Mesenchymal stem cell (in vitro differentiated cells and primary cell): ENCODE results near the gene ZC3H7B.

Experiments used
- DNase-seq: peaks from one replicate; pipeline ENCODE4 v3.0.0-alpha.2; 2013
- H2AFZ ChIP-seq: one replicate; pipeline ENCODE4 v1.6.1; 2013; ENCODE audit warnings: low read depth, mild to moderate bottlenecking, control low read depth, inconsistent platforms, low read length, moderate library complexity
- H2AK5ac ChIP-seq: 2 replicates; pipeline ENCODE4 v1.6.1; 2013; ENCODE audit warnings: low read length, moderate library complexity, mild to moderate bottlenecking, inconsistent platforms; ENCODE audit not compliant: severe bottlenecking
- H2BK120ac ChIP-seq: one replicate; pipeline ENCODE4 v1.6.1; 2013; ENCODE audit warnings: low read depth, mild to moderate bottlenecking, inconsistent platforms, low read length, moderate library complexity
- H2BK12ac ChIP-seq, 2 experiments: one replicate each; pipeline ENCODE4 v1.6.1; 2013; ENCODE audit warnings: inconsistent platforms in 2 of 2, low read length in 2 of 2, mild to moderate bottlenecking in 2 of 2, moderate library complexity in 2 of 2, control low read depth in 1 of 2
- H2BK15ac ChIP-seq: one replicate; pipeline ENCODE4 v1.6.1; 2013; ENCODE audit warnings: mild to moderate bottlenecking, low read depth, inconsistent platforms; ENCODE audit not compliant: poor library complexity, severe bottlenecking
- H2BK5ac ChIP-seq: 2 replicates; pipeline ENCODE4 v1.6.1; 2013; ENCODE audit warnings: low read depth, mild to moderate bottlenecking, low read length, control low read depth, inconsistent platforms; ENCODE audit not compliant: poor library complexity, severe bottlenecking
- H3K14ac ChIP-seq, 2 experiments: one replicate each; pipeline ENCODE4 v1.6.1; 2013; ENCODE audit warnings: inconsistent platforms in 2 of 2, low read length in 2 of 2, control low read depth in 1 of 2, mild to moderate bottlenecking in 1 of 2, moderate library complexity in 1 of 2
- H3K18ac ChIP-seq, 2 experiments: one replicate each; pipeline ENCODE4 v1.6.1; 2013; ENCODE audit warnings: inconsistent platforms in 2 of 2, low read length in 2 of 2, control low read depth in 1 of 2, low read depth in 1 of 2, mild to moderate bottlenecking in 1 of 2
- H3K23ac ChIP-seq, 2 experiments: one replicate each; pipeline ENCODE4 v1.6.1; 2013; ENCODE audit warnings: inconsistent platforms in 2 of 2, low read length in 2 of 2, mild to moderate bottlenecking in 2 of 2, moderate library complexity in 2 of 2, control low read depth in 1 of 2
- H3K27ac ChIP-seq: 2 replicates; pipeline ENCODE4 v1.5.1; 2013; ENCODE audit warnings: mild to moderate bottlenecking, moderate library complexity, low read length, control low read depth, inconsistent platforms; ENCODE audit not compliant: poor library complexity, severe bottlenecking
- H3K27me3 ChIP-seq, 2 experiments: 2 replicates each; pipeline versions ENCODE4 v1.6.1 to v1.7.0; 2013; ENCODE audit warnings: low read length in 2 of 2, mild to moderate bottlenecking in 2 of 2, moderate library complexity in 2 of 2, control low read depth in 1 of 2, inconsistent platforms in 1 of 2; ENCODE audit not compliant: control insufficient read depth in 1 of 2, insufficient read depth in 1 of 2
- H3K36me3 ChIP-seq, 2 experiments: 2 replicates each; pipeline versions ENCODE4 v1.6.1 to v1.7.0; 2013; ENCODE audit warnings: low read length in 2 of 2, control low read depth in 1 of 2, inconsistent platforms in 1 of 2, low read depth in 1 of 2, mild to moderate bottlenecking in 1 of 2; ENCODE audit not compliant: insufficient read depth in 2 of 2, control insufficient read depth in 1 of 2
- H3K4ac ChIP-seq, 2 experiments: one replicate each; pipeline ENCODE4 v1.6.1; 2013; ENCODE audit warnings: inconsistent platforms in 2 of 2, low read length in 2 of 2, mild to moderate bottlenecking in 2 of 2, moderate library complexity in 2 of 2, control low read depth in 1 of 2, low read depth in 1 of 2
- H3K4me1 ChIP-seq: 2 replicates; pipeline ENCODE4 v1.6.1; 2013; ENCODE audit warnings: low read depth, low read length, control low read depth; ENCODE audit not compliant: control insufficient read depth, insufficient read depth
- H3K4me2 ChIP-seq: 2 replicates; pipeline ENCODE4 v1.6.1; 2013; ENCODE audit warnings: low read length, mild to moderate bottlenecking, inconsistent platforms; ENCODE audit not compliant: poor library complexity, severe bottlenecking
- H3K4me3 ChIP-seq, 2 experiments: 2 replicates each; pipeline versions ENCODE4 v1.5.1 to v1.7.0; 2013; ENCODE audit warnings: low read length in 2 of 2, mild to moderate bottlenecking in 2 of 2, control low read depth in 1 of 2, low read depth in 1 of 2; ENCODE audit not compliant: insufficient read depth in 1 of 2
- H3K79me1 ChIP-seq: replicated peaks from 2 replicates; pipeline ENCODE4 v1.6.1; 2013; ENCODE audit warnings: mild to moderate bottlenecking, control low read depth, low read length, inconsistent platforms; ENCODE audit not compliant: poor library complexity, severe bottlenecking
- H3K9ac ChIP-seq: 2 replicates; pipeline ENCODE4 v1.7.0; 2013; ENCODE audit warnings: mild to moderate bottlenecking, low read length, moderate library complexity
- H3K9me3 ChIP-seq: 2 replicates; pipeline ENCODE4 v1.7.0; 2013; ENCODE audit warnings: mild to moderate bottlenecking, low read length; ENCODE audit not compliant: control insufficient read depth
- H4K8ac ChIP-seq: one replicate; pipeline ENCODE4 v1.6.1; 2013; ENCODE audit warnings: inconsistent platforms, mild to moderate bottlenecking, low read length, moderate library complexity
- H4K91ac ChIP-seq: one replicate; pipeline ENCODE4 v1.6.1; 2013; ENCODE audit warnings: mild to moderate bottlenecking, low read length, inconsistent platforms
- WGBS: methylation state at CpG from one replicate; pipeline ENCODE4 v1.1.7; 2013; ENCODE audit warnings: mixed read lengths; 5-methylcytosine and 5-hydroxymethylcytosine counted together

Gene ZC3H7B

DNA sequence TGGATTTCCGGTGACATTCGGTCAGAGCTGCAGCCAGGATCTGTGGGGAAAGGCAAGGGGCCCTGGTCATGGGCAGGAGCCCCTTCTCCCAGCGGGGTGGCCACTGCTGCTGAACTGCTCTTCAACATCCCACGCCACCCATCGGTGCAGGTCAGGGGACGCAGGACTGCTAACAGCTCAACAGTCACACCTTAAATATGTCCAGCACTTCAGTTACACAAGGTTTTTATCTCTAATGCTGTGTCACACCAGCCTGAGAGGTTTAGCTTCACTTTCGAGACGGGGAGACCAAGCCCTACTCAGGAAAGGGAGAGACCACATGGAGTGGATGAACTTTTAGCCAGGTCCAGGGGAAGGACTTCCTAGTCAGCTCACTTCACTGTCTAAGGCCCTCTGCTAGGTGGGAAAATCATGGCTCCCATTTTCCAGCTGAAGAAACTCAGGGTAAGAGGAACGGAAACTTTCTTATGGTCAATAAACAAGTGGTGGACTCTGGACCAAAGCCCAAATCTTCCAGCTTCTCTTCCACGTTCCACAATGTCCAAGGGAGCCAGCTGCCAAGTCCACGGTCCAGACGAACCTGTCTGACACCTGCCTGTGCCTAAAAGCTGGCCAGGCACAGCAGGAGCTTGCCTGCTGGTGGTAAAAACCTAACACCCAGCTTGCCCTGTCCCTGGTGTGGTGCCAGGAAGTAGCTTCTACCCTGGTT is 39.6 kb upstream of the ZC3H7B start:
- H3K4me2 ChIP-seq, result no peak overlapping the region
- no peak overlapping the region for H3K4me3 ChIP-seq
- peaks cover 83 to 90% of the 10 kb centered on the region in 2 experiments for H3K36me3 ChIP-seq
- H4K91ac ChIP-seq, result no peak overlapping the region
- H2BK120ac ChIP-seq, result no peak overlapping the region
- 97% methylated on average over 12 of the region's 12 CpGs for WGBS
- no peaks in the 10 kb centered on the region for H3K27me3 ChIP-seq
- peaks cover 21% of the 10 kb centered on the region for H3K4me1 ChIP-seq
- H2BK15ac ChIP-seq, result no peak overlapping the region
- H3K9me3 ChIP-seq, result no peaks in the 10 kb centered on the region
- H3K9ac ChIP-seq, result no peak overlapping the region
- no peak overlapping the region for H4K8ac ChIP-seq
- no peak for DNase-seq
- no peak overlapping the region for H2AFZ ChIP-seq
- H3K23ac ChIP-seq, result no peak overlapping the region
- no peak overlapping the region for H3K14ac ChIP-seq
- no peak overlapping the region for H2BK12ac ChIP-seq
- no peak overlapping the region for H2BK5ac ChIP-seq
- peaks cover 53% of the 10 kb centered on the region for H3K79me1 ChIP-seq
- no peak overlapping the region for H2AK5ac ChIP-seq
- H3K18ac ChIP-seq, result no peak overlapping the region
- H3K4ac ChIP-seq, result no peak overlapping the region
- H3K27ac ChIP-seq, result no peak overlapping the region

DNA sequence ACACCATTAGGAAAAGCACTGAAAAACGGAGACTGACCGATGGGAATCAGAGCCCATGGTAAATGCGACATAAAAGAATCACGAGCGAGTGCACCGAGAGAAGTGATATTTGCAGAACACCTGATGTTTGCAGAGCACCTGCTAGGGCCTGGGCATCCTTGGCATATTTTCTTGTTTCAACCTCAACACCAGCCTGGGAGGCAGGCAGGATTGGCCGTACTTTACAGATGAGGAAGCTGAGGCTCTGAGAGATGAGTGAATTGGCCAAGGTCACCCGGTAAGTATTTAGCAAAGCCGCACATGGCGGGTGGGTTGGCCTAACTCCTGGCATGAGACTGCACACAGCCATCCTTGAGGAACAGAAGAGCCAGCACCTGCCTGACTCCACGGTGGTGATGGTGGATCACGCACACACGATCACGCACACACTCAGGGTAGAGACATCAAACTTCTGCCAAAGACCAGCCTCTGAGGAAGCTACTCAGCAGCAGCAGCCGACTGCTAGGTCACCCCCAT is 39.0 kb upstream of the ZC3H7B start:
- no peak overlapping the region for H3K9ac ChIP-seq
- H3K27ac ChIP-seq, result no peak overlapping the region
- no peak for DNase-seq
- H2BK12ac ChIP-seq, result no peak overlapping the region
- no peak overlapping the region for H2AFZ ChIP-seq
- H3K9me3 ChIP-seq, result no peaks in the 10 kb centered on the region
- no peak overlapping the region for H3K23ac ChIP-seq
- no peak overlapping the region for H2BK120ac ChIP-seq
- no peak overlapping the region for H3K18ac ChIP-seq
- peaks cover 15% of the 10 kb centered on the region for H3K4me1 ChIP-seq
- H3K4ac ChIP-seq, result no peak overlapping the region
- WGBS, result 97% methylated on average over 15 of the region's 15 CpGs
- no peak overlapping the region for H3K14ac ChIP-seq
- H2BK5ac ChIP-seq, result no peak overlapping the region
- no peak overlapping the region for H2AK5ac ChIP-seq
- peaks cover 86 to 88% of the 10 kb centered on the region in 2 experiments for H3K36me3 ChIP-seq
- H3K27me3 ChIP-seq, result no peaks in the 10 kb centered on the region
- H3K4me2 ChIP-seq, result no peak overlapping the region
- H2BK15ac ChIP-seq, result no peak overlapping the region
- H4K91ac ChIP-seq, result no peak overlapping the region
- H3K79me1 ChIP-seq, result peaks cover 51% of the 10 kb centered on the region
- no peak overlapping the region for H4K8ac ChIP-seq
- H3K4me3 ChIP-seq, result no peak overlapping the region

DNA sequence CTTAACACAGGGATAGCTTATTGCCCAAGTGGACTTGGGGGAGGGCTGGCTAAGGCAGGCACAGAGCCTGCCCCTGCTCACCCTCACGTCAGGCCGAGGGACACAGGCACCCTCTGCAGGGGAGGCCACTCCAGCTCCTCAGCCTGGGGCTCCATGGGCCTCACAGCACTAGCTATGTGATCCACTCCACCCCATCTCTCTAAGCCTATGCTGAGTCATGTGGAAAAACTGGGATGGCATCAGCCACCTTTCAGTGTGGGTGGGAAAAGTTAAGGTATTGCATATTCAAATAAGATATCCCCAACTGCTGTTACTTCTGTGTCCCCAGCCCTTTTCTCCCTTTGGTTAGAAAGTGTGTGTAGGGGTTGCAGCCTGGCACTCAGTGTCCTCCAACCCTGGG is 37.6 kb upstream of the ZC3H7B start:
- H3K4me1 ChIP-seq, result peaks cover 9% of the 10 kb centered on the region
- H2BK120ac ChIP-seq, result no peak overlapping the region
- H2AFZ ChIP-seq, result no peak overlapping the region
- H3K36me3 ChIP-seq, result peaks cover 86 to 89% of the 10 kb centered on the region in 2 experiments
- H3K79me1 ChIP-seq, result peaks cover 47% of the 10 kb centered on the region
- no peaks in the 10 kb centered on the region for H3K9me3 ChIP-seq
- H3K27ac ChIP-seq, result peak overlapping the region; percentile 26
- H2BK15ac ChIP-seq, result no peak overlapping the region
- H3K4me3 ChIP-seq, result no peak overlapping the region
- DNase-seq, result peak; percentile 27
- no peak overlapping the region for H4K8ac ChIP-seq
- no peak overlapping the region for H3K18ac ChIP-seq
- H3K4me2 ChIP-seq, result no peak overlapping the region
- H3K9ac ChIP-seq, result no peak overlapping the region
- H3K23ac ChIP-seq, result no peak overlapping the region
- WGBS, result 100% methylated on average over 2 of the region's 2 CpGs
- no peaks in the 10 kb centered on the region for H3K27me3 ChIP-seq
- H2AK5ac ChIP-seq, result no peak overlapping the region
- H2BK12ac ChIP-seq, result no peak overlapping the region
- no peak overlapping the region for H4K91ac ChIP-seq
- H2BK5ac ChIP-seq, result no peak overlapping the region
- no peak overlapping the region for H3K14ac ChIP-seq
- no peak overlapping the region for H3K4ac ChIP-seq

DNA sequence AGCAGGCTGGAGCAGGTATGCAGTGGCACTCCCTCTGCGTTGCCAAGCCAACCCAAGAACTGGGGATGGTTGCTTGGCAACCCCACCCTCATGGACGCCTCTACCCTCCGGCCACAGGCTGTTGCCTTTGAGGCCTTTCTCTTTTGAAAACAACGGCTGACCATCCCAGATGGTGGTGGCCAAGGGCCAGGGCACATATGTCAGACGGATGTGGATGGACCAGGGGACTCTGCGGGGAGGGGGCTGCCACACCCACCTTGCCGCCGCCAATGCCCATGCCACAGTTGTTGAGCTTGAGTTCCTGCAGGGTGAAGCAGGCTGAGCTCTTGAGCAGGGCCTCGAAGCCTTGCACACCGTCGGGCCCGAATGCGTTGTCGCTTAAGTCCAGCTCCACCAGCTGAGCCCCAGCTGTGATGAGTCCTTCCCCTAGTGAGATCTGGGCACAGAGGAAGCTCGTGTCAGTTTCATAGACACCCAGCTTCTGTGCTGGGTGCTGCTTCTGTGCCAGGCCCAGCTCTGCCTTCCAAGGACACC is 36.9 kb upstream of the ZC3H7B start:
- Histone ChIP-seq H3K23ac (no peak overlapping the region), H2BK15ac (no peak overlapping the region), H3K4me1 (peaks cover 9% of the 10 kb centered on the region), H4K8ac (no peak overlapping the region), H3K9me3 (no peaks in the 10 kb centered on the region), H3K27ac (no peak overlapping the region), H2BK120ac (no peak overlapping the region), H3K18ac (no peak overlapping the region), H3K36me3 (peaks cover 83 to 89% of the 10 kb centered on the region in 2 experiments), H3K4me2 (no peak overlapping the region), H3K9ac (no peak overlapping the region), H4K91ac (no peak overlapping the region), H2BK12ac (no peak overlapping the region), H3K4me3 (no peak overlapping the region), H3K4ac (no peak overlapping the region), H3K14ac (no peak overlapping the region), H3K79me1 (peaks cover 44% of the 10 kb centered on the region), H2AK5ac (no peak overlapping the region), H3K27me3 (no peaks in the 10 kb centered on the region), H2AFZ (no peak overlapping the region), H2BK5ac (no peak overlapping the region)
- no peak for DNase-seq
- 97% methylated on average over 15 of the region's 15 CpGs for WGBS
